ENCODE data around the gene COL20A1.

The COL20A1 gene

DNA sequence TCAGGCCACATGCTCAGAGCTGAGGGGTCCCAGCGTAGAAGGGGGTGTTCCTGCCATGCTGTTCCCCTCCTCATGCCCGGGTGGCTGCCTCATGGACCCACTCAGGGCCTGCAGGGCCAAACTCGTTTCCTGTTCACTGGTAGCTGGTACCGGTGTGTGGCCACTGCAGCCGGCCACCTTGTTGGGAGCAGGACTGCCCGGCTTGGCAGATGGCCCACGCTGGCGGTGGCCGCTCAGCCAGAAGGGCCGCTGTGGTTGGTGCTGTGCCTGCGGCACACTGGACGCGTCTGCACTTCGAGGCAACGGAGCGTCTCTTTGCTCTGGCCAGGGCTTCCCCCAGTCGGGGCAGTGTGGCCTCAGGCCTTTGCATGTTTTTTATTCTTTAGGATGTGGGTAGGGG is 10.0 kb upstream of the COL20A1 start:
- no peak overlapping the region for H3K4me3 ChIP-seq (ENCODE audit: low read depth, low read length)
- no peak for DNase-seq (ENCODE audit: low read depth)
- TF ChIP-seq CTCF (IDR thresholded peaks at IDR 0.05; ENCODE audit: low read depth, low read length, missing control alignments): no peak

GRCh38 chr20:63283397-63284082 is 9.4 kb upstream of the COL20A1 start:
- no peak for TF ChIP-seq CTCF (IDR thresholded peaks at IDR 0.05; ENCODE audit: low read depth, low read length, missing control alignments)
- no peak for DNase-seq (ENCODE audit: low read depth)
- no peak overlapping the region for H3K4me3 ChIP-seq (ENCODE audit: low read depth, low read length)

DNA sequence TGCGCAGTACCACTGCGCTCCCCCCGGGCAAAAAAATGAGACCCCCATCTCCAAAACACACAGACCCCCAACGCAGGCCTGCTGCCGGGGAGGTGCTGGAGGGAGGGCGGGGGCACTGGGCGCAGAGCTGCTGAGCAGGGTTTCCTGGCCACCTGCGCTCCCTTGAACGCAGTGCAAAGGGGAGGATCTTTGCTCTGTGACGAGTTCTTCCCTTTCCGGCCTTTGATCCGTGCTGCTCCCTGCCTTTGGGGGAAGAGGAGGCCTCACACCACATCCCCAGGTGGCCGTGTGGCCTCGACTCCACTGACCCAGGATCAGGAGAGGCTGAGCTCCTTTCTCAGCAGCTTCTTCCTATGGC is 8.9 kb upstream of the COL20A1 start:
- TF ChIP-seq CTCF (IDR thresholded peaks at IDR 0.05; ENCODE audit: low read depth, low read length, missing control alignments): no peak
- H3K4me3 ChIP-seq (ENCODE audit: low read depth, low read length): no peak overlapping the region

GRCh38 chr20:63284544-63284949 is 8.4 kb upstream of the COL20A1 start:
- H3K4me3 ChIP-seq (ENCODE audit: low read depth, low read length): no peak overlapping the region
- TF ChIP-seq CTCF (IDR thresholded peaks at IDR 0.05; ENCODE audit: low read depth, low read length, missing control alignments): no peak
- DNase-seq (ENCODE audit: low read depth): no peak

More for the DNA sequence above, 8.9 kb upstream of the COL20A1 start:
- DNase-seq (ENCODE audit: low read depth): no peak

- no peak overlapping the region for H3K4me3 ChIP-seq (ENCODE audit: low read depth, low read length)
- no peak for TF ChIP-seq CTCF (IDR thresholded peaks at IDR 0.05; ENCODE audit: low read depth, low read length, missing control alignments)
Observed at GRCh38 chr20:63284981-63285524, 7.9 kb upstream of the COL20A1 start.

GRCh38 chr20:63285636-63286615 is 7.1 kb upstream of the COL20A1 start:
- DNase-seq (ENCODE audit: low read depth): no peak
- no peak overlapping the region for H3K4me3 ChIP-seq (ENCODE audit: low read depth, low read length)
- no peak for TF ChIP-seq CTCF (IDR thresholded peaks at IDR 0.05; ENCODE audit: low read depth, low read length, missing control alignments)

More at GRCh38 chr20:63284981-63285524, 7.9 kb upstream of the COL20A1 start:
- DNase-seq (ENCODE audit: low read depth): no peak
